NCI-H524 (cell line): ENCODE measurements around the gene ANGPTL7.

Experiments used
- DNase-seq, 2 experiments: peaks; one replicate each; lab custom pipeline; 2025; lab: John Stamatoyannopoulos, UW

The ANGPTL7 gene

DNA sequence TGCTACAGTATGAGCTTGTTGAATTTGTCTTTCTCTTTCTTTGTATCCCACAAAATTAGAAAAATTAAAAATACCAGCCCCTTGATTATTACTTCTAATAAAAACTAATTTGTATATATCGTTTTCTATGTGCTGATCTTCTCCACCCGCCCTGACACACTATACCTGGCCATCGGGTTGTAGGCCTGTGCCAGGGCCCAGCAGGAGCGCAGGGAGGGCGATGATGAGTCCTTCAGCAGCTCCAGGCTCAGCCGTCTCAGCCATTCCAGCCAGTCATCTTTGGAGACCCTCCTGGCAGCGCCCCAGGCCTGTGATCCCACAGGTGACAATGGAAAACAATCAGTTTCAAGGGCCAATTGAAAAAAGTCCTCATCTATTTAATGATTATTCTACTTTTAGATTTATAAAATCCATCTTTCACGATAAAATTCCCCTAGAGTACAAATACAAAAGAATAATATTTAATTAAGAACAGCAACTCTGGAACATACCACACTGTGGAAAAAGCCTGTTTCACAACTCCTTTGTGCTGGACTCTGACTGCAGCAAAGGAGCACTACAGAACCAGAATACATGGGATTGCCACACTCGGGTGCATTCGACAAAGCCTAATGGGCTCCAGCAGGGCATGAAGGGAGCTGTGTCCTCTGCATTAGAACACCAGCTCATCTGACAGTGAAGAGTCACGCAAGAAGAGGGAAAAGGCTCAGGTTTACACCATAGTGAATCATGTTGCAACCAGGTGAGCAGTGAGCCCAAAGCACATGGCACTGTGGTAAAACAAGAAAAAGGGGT is 15.4 kb downstream of the ANGPTL7 start:
- DNase-seq = no peak

DNA sequence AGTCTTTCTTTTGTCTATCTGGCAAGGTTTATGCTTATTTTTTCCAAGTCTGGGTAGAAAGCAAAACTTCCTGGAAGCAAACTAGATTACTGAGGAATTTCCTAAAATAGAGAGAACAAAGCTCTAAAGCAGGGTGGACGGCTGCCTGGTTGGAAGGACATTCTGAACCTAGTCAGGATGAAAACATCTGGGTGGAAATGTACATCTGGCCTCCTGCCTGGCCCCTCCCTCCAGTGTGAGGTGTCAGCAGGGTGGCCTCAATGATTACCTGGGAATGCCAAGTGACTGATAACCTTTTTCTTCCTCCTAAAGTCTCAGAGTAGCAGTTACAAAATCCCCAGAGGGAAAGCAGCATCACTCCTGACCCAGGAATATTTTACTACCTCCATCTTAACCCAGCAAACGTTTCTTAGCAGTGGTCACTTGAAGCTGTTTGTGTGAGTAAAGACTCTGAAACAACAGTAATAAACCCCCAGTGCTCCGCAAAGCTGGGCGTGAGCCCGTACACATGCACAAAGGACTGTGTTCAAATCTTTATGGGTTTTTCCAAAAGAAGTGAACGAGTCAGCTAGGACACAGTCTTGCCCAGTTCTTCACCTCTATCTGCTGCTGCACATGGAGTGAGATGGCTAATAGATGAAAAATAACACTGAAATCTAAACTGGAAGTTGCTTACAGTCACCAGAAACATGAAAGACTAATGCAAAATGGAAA is 18.9 kb downstream of the ANGPTL7 start:
- DNase-seq = no peak

DNA sequence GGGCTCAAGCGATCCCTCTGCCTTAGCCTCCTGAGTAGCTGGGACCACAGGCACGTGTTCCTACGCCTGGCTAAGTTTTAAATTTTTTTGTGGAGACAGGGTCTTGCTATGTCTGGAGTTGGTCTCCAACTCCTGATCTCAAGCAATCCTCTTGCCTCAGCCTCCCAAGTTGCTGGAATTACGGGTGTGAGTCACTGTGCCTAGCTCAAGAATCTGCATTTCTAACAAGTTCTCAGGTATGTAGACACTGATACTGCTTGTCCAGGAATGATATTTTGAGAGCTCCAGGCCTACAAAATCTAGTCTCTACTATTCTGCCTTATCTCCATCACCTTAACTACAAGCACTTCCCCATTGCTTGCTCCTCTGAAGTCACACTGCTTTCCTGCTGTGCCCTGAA is 22.3 kb downstream of the ANGPTL7 start:
- no peak for DNase-seq

DNA sequence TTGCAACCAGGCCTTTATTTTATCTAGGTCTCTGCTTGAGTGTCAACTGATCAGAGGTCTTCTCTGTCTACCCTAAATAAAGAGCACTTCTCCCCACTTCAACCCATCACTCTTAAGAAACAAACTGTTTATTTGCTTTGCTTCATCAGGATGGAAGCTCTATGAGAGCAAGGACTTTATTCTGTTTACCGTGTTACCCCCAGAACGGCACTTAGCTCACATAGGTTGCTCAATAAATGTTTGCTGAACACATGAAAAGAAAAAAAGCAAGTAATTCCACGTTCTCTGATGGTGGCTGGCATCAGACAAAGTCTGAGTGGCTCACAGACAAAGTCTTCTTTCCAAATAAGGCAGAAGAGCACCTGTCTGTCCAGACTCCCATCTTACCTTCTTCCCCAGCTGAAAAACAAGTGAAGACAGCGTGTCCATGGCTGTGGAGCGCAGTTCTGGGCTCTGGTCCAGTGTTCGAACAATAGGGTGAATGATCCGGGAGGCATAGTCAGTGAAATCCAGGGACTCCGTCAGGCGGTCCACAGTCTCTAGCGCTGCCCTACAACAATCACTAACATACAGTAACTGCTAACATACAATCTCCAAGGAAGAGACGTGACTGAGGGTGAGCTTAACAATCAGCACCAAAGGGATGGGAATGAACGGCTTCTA is 22.9 kb downstream of the ANGPTL7 start:
- DNase-seq = no peak

DNA sequence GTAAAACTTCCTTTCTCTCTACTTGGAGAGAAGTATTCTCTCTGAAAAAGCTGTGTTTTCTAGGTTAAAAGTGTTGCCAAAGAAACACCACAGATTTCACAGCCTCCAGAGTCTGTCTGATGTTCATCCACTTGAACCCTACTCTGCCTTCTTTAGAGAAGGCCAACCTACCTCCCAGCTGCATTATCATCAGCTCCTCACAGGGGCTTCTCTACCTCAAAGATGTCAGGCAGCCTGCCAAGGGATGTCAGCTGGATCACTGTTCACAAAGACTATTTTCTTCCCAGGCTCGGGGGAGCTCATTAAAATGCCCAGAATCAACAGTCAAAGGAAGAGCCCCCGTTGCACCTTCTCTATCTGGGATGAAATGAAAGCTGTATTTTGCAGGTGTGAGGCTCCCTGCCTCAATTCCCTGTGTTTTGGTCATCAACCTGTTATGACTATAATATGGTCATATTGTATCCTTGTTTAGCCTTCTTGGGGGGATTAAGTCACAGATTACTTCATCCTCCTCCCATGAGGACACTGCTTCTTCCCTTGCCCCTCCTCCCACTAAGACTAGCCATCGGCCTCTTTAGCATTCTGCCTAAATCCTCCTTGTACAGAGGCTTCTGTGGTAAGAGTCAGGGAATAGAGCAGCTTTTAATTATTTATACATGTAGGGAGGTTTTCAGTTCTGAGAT is 25.7 kb downstream of the ANGPTL7 start:
- peak in 1 of 2 experiments; percentile 39 for DNase-seq

DNA sequence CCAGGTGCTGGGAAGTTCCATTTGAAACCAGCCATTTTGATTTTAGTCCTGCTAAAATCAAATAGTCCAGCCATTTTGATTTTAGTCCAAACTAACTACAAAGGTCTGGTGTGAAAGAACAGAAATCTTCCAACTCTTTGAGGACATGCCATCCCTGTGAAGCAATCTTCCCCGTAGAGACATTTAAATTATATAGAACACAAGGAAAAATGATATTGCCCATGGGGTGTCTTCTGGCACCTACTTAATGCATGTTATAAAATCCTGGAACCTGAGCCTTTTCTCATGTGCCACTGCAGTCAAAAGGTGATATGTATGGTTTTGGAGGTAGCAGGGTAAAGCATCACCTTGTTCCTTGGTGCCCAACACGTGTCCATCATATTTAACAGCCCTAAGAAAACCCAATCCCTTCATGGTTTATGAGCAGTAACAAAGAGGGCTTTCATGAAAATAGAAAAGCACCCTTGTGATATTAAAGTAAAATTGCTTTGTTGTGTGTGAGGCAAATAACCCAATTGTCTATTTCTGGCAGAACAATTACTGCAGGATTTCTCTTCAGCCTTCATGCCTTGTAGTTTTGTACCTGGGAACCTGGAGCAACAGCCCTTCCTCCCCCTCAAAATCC is 26.3 kb downstream of the ANGPTL7 start:
- no peak for DNase-seq

DNA sequence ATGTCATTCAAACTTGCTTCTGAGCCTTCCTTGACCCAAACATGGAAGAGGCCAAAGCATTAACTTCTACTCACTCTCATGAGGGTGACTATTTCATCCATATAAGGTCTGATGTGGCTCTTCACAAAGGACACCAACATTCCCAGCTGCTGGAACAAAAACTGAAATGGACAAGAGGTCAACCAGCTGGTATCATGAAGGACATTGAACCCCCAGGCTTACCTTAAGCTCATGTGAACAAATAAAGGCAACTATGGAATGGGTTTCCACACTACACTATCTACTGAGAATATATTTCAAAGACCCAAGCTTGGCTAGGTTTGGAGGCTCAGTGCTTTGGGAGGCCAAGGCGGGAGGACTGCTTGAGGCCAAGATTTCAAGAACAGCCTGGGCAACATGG is 26.9 kb downstream of the ANGPTL7 start:
- DNase-seq = no peak

DNA sequence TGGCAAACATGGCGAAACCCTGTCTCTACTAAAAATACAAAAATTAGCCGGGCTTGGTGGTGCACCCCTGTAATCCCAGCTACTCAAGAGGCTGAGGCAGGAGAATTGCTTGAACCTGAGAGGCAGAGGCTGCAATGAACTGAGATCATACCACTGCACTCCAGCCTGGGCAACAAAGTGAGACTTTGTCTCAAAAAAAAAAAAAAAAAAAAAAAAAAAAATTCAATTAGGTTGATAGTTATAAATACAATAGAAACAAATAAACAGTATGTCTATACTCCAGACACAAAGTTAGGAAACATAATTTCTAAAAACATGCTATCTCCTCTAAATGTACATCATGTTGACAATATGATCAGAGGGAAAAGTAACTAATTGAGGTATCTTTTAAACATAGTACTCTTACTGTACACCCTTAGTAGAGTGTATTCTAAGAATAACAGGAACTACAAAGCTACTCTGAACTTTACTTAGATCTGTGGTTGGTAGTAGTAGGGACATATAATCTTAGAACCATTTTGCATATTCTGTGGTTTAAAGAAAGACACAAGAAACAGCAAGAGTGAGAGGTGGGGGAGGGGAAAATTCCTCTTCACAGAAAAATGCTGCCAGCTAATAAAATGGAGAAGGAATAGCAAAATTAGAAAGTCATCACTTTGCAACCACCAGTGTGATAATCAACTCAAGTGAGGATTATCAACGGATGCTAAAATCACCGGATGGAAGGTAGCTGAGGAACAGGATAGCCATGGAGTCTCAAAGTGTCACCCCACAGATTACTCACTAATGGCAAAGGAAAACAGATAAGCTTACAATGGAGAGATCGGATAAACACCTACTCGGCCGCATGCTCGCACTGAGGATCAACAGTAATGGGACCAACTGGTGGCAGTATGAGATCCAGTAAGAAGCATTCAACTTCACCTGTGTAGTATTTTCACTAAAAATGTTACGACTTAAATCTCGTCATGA is 38.2 kb downstream of the ANGPTL7 start:
- no peak for DNase-seq

DNA sequence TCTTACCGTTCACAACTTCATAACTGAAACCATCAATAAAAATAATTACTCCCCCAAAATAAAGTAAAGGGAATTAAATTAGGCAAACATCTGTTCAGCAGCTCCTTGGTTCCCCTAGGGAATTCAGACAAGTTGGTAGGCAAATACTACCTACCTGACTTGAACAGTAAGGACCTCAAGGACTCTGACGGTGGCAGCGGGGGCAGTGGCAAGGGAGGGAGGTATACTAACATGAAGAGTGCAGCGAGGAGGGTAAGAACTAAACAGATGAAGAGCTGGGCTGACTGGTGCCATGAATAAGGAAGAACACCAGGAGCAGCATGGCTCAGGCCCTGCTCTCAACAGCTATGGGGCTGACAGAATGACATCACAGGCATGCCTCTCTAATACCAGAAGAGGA is 40.0 kb downstream of the ANGPTL7 start:
- DNase-seq = peak; percentile 43 to 70

DNA sequence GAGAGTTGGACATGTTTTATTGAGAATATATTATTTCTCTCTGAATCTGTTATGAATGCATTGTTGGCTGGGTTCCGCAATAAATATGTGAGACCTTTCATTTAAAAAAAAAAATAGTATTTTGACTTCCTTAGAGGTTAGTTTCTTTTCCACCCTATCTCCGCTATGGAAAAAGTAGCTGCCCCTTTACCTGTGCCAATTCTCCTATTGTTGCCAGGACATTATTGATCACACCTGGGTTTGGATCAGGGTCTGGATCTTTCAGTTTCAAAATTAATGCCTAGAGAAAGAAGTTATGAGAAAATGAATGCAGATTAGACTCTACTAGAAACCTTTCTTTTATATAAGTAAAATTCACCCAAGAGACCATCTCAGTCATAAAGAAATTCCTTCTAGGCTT is 44.1 kb downstream of the ANGPTL7 start:
- DNase-seq = no peak

DNA sequence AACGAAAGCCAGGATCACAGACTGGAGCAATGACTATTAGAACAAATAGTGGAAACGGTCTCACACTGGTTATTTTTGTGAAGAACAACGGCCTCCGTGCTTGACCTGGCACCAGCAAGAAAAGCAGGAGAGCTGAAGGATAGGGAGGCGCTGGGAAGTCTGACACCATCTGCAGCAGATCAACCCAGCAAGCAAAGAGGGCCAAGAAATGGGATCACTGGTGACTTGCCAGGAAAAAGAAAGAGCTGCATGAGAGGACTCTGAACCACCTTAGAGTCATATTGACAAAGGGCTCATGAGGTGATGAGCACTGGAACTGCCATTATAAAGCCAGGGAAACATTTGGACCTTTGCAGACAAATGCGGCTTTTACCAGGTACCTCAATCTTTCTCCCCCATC is 48.2 kb downstream of the ANGPTL7 start:
- DNase-seq = no peak

DNA sequence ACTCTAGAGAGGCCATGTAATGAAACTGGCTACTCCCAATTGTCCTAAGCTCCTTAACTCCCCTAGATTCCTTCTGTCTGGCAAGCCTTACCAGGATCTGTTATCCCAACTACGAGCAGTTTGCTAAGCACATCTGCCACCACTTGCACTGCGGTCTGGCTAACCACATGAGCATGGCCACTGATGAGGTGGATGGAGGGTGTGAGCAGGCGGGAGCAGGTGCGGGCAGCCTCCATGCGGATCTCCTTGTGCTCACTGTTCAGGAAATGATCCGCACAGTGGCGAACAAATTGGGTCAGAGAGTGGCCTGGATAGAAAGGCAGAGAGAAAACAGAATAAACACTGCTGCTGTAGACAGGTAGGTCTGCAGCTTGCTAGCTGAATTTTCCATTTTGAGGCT is 49.2 kb downstream of the ANGPTL7 start:
- peak in 1 of 2 experiments; percentile 9 for DNase-seq

DNA sequence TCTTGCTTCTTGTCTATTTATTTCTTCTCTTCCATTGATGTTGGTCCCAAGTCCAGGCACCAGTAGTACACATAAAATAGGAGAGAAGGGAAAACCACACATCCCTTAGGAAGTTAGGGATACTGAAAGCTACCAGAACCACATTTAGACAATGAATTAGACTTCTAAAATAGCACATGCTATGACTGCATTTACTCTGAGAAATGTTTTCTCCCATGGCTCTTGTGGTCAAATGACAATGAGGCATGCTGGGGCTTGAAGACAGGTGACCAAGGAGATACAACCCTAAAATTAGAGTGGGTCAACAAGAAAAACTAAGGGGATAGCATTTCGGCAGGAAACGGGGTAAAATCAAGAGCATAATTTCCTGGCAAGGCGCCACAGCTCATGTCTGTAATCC is 56.1 kb downstream of the ANGPTL7 start:
- DNase-seq = no peak
